Vagina (tissue), 2 donors: ENCODE results near the gene PTK6.

Experiments used
- POLR2A ChIP-seq, 2 donors: fragments of 450-650 bp; IDR thresholded peaks; one replicate each; pipeline ENCODE4 v1.6.1; 2017; ENCODE audit warnings: antibody characterized with exemption in 2 of 2, mild to moderate bottlenecking in 2 of 2, moderate library complexity in 2 of 2
- TF ChIP-seq, protein P1 (sequence below), 3 experiments: fragments of 450-650 bp in 2 of 3; fragments of 200-600 bp in 1 of 3; sonication (generic) in 1 of 3; IDR thresholded peaks; one replicate each; pipeline ENCODE4 v1.5.1; 2017 to 2019; ENCODE audit warnings: antibody characterized with exemption in 3 of 3, mild to moderate bottlenecking in 2 of 3, moderate library complexity in 2 of 3

DNA sequence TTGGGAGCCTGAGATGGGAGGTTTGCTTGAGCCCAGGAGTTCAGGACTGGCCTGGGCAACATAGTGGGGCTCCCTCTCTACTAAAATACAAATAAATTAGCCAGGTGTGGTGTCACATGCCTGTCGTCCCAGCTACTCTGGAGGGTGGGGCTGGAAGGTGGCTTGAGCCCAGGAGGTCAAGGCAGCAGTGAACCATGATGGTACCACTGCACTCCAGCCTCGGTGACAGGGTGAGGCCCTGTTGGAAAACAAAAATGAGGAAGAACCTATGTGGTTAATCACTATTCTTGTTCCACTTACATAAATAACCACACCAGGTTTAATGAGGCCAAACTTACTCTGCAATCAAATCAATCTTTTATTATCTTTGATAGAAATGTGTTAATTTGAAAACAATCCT is 11.2 kb downstream of the PTK6 start:
- TF ChIP-seq, protein P1, sequence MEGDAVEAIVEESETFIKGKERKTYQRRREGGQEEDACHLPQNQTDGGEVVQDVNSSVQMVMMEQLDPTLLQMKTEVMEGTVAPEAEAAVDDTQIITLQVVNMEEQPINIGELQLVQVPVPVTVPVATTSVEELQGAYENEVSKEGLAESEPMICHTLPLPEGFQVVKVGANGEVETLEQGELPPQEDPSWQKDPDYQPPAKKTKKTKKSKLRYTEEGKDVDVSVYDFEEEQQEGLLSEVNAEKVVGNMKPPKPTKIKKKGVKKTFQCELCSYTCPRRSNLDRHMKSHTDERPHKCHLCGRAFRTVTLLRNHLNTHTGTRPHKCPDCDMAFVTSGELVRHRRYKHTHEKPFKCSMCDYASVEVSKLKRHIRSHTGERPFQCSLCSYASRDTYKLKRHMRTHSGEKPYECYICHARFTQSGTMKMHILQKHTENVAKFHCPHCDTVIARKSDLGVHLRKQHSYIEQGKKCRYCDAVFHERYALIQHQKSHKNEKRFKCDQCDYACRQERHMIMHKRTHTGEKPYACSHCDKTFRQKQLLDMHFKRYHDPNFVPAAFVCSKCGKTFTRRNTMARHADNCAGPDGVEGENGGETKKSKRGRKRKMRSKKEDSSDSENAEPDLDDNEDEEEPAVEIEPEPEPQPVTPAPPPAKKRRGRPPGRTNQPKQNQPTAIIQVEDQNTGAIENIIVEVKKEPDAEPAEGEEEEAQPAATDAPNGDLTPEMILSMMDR (IDR thresholded peaks at IDR 0.05), result no peak
- no peak for TF ChIP-seq POLR2A (IDR thresholded peaks at IDR 0.05)
